ENCODE results near the gene MDGA2. TPM values are rescaled to one million over a fixed set of nuclear protein-coding genes. Genes with fewer than 3 reads are reported as not detected.

Gene MDGA2
- total and polyA plus RNA-seq, 2 of the 4 experiments (the other 2 are of a cell fraction): 0.02 TPM; not detected in 1

DNA sequence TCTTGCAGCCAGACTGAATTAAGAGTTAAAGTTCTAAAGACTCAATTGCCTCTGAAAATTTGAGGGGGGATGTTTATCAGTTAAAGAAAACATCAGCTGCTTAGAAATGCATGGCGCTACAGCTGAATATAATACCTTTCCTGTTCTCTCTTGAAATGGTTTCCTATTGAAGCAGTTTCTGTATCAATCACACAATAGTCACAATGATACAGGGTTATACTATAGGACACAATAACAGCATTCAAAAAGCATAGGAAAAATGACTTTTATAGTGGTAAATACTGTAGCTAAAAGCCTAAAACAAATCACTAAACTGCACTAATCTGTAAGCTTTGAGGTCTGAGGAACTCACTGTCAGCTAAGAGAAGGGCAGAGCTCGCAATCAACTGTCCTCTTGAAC lies 15.2 kb downstream of the MDGA2 start:
- no peak overlapping the region for H3K18ac ChIP-seq (ENCODE audit: low read depth, low read length)
- dilution Hi-C loops (cut with HindIII; ENCODE audit: low sequenced_read_pairs, unreplicated experiment): no loop called here
- no peak overlapping the region for H3K4me2 ChIP-seq (ENCODE audit: low read depth, low read length)
- H3K23ac ChIP-seq (ENCODE audit: low read depth, low read length): no peak overlapping the region
- no peak for ATAC-seq (ENCODE audit: low read depth)
- no peak overlapping the region for H3K4me3 ChIP-seq (ENCODE audit: insufficient read depth, low read depth, low read length)
- H3K14ac ChIP-seq (replicated peaks; ENCODE audit: low read depth, low read length): no peak overlapping the region
- H2BK20ac ChIP-seq (ENCODE audit: low read depth, low read length): no peak overlapping the region
- H4K5ac ChIP-seq (ENCODE audit: low read depth, low read length): no peak overlapping the region
- no peaks in the 10 kb centered on the region for H3K9me1 ChIP-seq (ENCODE audit: insufficient read depth, low read length)
- in situ Hi-C loops (cut with MboI; ENCODE audit: low sequenced_read_pairs): no loop called here
- H3K27ac ChIP-seq (ENCODE audit: insufficient read depth, low read length): no peak overlapping the region
- H2BK120ac ChIP-seq (ENCODE audit: low read depth, low read length): no peak overlapping the region
- TF ChIP-seq POLR2A (IDR thresholded peaks at IDR 0.05; ENCODE audit: low read depth, low read length) (no peak), SMC3 (IDR thresholded peaks at IDR 0.05; ENCODE audit: low read depth, low read length) (no peak), FOS (IDR thresholded peaks at IDR 0.05; ENCODE audit: low read depth, low read length) (no peak), CEBPB (IDR thresholded peaks at IDR 0.05; ENCODE audit: low read depth, low read length) (no peak), BHLHE40 (IDR thresholded peaks at IDR 0.05; ENCODE audit: low read depth, low read length) (no peak), MXI1 (IDR thresholded peaks at IDR 0.05; ENCODE audit: borderline replicate concordance, low read depth, low read length) (no peak)
- TF ChIP-seq, protein P1, sequence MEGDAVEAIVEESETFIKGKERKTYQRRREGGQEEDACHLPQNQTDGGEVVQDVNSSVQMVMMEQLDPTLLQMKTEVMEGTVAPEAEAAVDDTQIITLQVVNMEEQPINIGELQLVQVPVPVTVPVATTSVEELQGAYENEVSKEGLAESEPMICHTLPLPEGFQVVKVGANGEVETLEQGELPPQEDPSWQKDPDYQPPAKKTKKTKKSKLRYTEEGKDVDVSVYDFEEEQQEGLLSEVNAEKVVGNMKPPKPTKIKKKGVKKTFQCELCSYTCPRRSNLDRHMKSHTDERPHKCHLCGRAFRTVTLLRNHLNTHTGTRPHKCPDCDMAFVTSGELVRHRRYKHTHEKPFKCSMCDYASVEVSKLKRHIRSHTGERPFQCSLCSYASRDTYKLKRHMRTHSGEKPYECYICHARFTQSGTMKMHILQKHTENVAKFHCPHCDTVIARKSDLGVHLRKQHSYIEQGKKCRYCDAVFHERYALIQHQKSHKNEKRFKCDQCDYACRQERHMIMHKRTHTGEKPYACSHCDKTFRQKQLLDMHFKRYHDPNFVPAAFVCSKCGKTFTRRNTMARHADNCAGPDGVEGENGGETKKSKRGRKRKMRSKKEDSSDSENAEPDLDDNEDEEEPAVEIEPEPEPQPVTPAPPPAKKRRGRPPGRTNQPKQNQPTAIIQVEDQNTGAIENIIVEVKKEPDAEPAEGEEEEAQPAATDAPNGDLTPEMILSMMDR (conservative IDR thresholded peaks at IDR 0.05; ENCODE audit: low read depth, low read length): no peak
- no peaks in the 10 kb centered on the region for H3K27me3 ChIP-seq (ENCODE audit: control insufficient read depth, insufficient read depth, low read length)
- H2AK9ac ChIP-seq (replicated peaks; ENCODE audit: low read depth, low read length, poor library complexity): no peak overlapping the region
- no peak overlapping the region for H2BK15ac ChIP-seq (ENCODE audit: low read depth, low read length)
- H4K20me1 ChIP-seq (ENCODE audit: insufficient read depth, low read length): no peaks in the 10 kb centered on the region
- no peak overlapping the region for H2BK5ac ChIP-seq (ENCODE audit: low read depth, low read length, poor library complexity, severe bottlenecking)
- H3K36me3 ChIP-seq (ENCODE audit: control insufficient read depth, insufficient read depth, low read length): no peaks in the 10 kb centered on the region
- H3K9me3 ChIP-seq (ENCODE audit: control insufficient read depth, insufficient read depth, low read length): 0 out of 2 replicates have a peak, but pooled peaks cover 2% of the 10 kb centered on the region
- WGBS, 2 experiments (ENCODE audit: extremely low coverage in 2 of 2, insufficient read length in 1 of 2): no CpG with 5 or more reads among the region's 2 CpGs
- H3K9ac ChIP-seq (ENCODE audit: low read depth, low read length): no peak overlapping the region
- no peaks in the 10 kb centered on the region for H3K79me1 ChIP-seq (ENCODE audit: low read depth in 1 of 2, low read length in 2 of 2)
- H4K91ac ChIP-seq (ENCODE audit: insufficient read depth, low read depth, low read length): no peak overlapping the region
- ChIA-PET POLR2A (ENCODE audit: unreplicated experiment) (no interaction called here), CTCF (no interaction called here)
- intact Hi-C loops (cut with micrococcal nuclease): no loop called here
- DNase-seq: no peak
- no TSS peak for BruUV-seq (replicated peaks)
- H2AFZ ChIP-seq (replicated peaks; ENCODE audit: low read length, poor library complexity): no peak overlapping the region
- no peak overlapping the region for H3K56ac ChIP-seq (ENCODE audit: extremely low read depth, insufficient read depth, low read length)
- H4K8ac ChIP-seq (ENCODE audit: low read depth in 2 of 2, low read length in 2 of 2): no peak overlapping the region
- no peaks in the 10 kb centered on the region for H3K4me1 ChIP-seq (ENCODE audit: control insufficient read depth, insufficient read depth, low read length)
- H2AK5ac ChIP-seq (ENCODE audit: low read depth, low read length): no peak overlapping the region
- no peak overlapping the region for H3K4ac ChIP-seq (ENCODE audit: low read depth, low read length)

All from IMR-90 (cell line).